ENCODE measurements around the gene COL25A1.
"Not testable (repeated sequence)": the region's sequence is repeated elsewhere in the genome, so short reads cannot be mapped to it uniquely, and the experiment has no call there.

COL25A1 gene

DNA sequence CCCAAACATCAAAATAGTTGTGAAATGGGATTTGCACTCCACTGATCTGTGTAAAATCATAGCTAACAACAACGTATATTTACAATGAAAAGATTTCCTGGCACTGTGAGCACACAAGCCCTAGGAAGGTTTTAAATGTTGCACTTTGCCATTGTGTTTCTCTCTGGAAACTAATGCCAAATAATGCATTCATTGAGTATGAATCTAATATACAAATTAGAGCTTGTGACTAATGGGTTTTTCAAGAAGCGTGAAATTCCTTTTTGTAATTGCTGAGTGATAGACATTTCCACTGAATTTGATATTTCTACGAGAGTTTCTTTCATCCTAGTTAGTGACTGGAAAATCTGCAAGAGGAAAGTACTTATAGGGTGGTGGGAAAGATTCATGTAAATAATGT lies 135.9 kb downstream of the COL25A1 start:
- no peak for DNase-seq (ENCODE audit: low spot score)

DNA sequence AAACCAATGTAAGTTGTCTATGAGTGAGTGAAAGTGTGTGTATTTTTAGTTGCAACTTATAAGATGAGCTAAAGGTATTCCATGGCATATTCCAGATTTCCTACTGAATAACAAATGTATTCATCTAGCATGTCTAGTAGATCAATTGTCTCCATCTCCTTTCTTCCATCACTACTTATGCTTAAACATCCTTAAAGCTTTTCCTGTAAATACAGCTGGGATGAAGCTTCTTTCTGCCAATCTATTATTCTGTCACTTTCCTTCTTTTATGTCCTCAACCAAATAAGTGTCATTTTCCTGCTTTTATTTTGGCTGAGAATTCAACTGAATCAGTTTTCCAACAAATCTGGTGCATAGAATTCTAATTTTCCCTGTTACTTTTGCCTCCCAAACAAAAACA lies 136.3 kb downstream of the COL25A1 start:
- DNase-seq (ENCODE audit: low spot score): no peak

DNA sequence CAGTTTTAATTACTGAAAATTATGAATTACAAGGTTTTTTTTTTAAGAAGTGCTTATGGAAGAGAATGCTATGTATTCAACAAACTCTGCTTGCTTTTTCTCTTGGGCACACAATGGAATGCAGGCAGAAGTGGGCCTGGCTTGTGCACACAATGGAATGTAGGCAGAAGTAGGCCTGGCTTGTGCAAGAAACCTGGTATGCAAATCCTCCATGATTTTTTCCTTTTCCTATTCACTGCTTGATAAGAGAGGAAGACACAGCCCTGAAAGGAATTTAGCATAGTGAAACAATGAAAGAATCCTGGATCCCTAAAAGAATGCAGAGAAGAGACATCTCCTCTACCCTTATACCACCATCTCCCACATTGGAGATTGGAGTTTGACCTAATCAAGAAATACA lies 138.4 kb downstream of the COL25A1 start:
- no peak for DNase-seq (ENCODE audit: low spot score)

DNA sequence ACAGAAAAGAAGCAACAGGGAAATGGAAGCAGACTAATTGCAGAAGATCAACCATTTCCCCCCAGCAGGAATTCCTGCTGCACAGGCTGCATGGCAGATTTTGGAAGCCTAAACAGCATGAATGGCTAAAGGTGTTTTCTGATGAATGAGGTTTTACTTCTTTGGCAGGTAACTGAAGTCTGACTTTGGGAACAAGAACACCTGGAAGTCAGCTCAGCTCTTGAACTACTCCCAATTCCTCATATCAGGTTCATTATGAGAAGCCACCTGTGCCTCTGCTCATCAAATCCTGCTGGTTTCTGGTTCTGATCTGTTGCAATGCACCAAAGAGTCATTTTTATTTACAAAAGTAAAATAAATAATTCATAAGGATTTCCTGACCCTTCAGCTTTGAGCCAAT lies 139.0 kb downstream of the COL25A1 start:
- DNase-seq (ENCODE audit: low spot score): no peak

DNA sequence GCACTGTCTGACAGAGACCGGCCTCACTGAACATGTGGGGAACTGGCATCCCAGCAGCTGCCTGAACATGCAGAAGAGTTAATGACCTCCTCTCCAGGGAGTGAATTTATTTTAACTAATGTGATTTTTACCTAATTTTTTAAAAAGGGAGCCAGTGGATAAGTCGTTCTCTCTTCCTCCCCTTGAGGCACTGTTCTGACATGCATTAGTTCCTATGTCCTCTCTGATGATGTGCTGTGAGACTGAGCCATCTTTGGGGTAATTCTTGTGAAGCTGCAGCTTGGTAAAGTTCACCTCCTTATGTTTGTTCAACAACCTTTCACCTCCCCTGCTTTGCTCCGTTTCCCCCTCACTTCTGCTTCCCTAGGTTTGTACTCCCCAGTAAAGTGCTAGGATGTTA lies 139.7 kb downstream of the COL25A1 start:
- no peak for DNase-seq (ENCODE audit: low spot score)

DNA sequence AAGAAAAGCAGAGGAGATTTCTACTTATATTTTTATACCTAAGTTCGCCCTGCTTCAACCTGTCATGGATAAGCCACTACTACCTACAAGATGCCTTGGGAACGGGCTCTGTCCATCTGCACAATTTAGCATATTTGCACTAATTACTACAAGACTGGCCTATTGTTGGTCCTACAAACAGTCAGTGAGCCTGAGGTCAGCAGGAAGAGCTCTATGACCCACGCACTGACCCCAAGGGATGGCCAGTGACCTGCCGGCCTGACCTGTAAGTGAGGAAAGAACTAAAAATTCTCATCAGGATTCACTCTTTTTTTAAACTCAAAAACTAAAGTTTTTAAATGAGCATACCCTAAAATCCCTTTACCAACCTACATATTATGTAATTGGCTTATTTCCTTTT lies 142.0 kb downstream of the COL25A1 start:
- DNase-seq (ENCODE audit: low spot score): no peak

DNA sequence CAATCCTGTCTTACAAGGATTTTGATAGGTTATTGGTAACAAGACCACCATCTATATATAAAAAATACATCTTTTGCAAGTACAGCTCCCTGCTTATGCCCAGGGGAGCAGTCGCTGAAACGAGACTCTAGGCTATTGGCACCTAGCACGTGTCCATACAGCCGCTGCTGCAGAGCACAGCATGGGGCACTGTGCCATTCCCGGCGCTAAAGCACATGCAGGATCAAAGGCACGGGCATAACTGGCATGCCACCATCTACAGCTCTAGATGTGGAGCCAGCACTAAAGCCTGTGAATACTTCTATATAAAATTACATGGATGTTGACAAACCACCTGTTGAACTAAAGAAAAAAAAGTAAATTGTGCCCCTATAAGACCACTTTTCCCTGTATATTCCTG lies 144.8 kb downstream of the COL25A1 start:
- no peak for DNase-seq (ENCODE audit: low spot score)

DNA sequence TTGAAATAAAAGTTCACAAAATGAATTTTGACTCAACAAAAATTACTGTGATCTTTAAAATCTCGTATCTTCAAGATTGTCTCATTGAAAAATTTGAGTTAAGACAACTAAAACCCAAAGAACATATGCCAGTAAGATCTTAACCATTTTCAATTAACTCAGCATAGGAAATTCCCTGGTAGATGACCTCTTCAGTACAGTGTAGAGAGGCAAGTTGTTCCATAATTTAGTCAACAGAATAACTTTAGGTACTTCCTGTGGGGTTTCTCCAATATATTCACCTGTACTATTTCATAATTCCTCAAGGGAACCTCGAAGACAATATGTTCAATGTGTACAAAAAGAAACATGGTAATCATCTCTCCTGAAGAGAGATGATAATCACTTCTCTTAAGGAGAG lies 145.3 kb downstream of the COL25A1 start:
- DNase-seq (ENCODE audit: low spot score): no peak

DNA sequence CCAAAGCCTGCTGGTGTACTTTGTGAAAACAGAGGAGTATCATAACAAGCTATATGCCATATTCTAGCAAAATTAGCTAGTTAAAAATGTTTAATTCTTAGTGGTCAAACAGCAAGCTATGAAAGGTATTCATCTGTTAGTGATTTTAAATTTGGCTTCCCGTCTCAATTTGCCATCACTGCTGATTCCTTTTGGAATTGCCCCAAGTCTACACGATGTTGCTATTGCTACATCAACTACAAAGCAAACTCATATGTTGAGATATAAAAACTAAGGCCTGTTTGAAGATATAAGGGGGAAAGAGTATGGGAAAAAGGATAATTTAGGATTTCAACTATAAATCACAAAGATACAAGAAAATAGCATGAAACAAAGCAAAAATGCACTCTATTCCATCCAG lies 146.1 kb downstream of the COL25A1 start:
- no peak for DNase-seq (ENCODE audit: low spot score)

DNA sequence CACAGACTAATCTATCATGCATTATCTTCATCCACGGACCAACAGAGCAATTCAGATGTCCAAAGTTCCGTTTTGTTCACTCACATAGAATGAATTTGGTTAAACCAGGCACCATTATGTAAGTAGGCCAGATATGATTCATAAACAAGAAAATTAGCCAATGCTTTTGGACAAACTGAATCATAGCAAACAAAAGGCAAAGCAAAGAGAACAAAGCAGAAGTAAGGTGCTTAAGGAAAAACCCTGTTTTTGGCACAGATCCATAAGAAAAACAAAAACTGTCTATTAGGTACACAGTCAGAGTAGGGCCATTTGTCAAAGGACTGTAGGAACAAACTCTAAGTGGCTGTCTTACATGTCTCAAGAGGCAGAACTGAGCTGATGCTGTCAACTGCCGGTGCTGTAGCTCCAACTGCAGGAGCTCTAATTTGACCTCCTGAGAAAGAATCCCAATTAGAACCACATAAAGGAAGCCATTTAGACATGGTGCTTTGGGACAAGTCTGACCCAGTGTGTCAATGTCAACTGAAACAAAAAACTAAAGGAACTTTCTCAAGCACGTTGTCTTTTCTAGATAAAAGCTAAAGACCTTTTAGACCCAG lies 146.7 kb downstream of the COL25A1 start:
- DNase-seq (ENCODE audit: low spot score): no peak

DNA sequence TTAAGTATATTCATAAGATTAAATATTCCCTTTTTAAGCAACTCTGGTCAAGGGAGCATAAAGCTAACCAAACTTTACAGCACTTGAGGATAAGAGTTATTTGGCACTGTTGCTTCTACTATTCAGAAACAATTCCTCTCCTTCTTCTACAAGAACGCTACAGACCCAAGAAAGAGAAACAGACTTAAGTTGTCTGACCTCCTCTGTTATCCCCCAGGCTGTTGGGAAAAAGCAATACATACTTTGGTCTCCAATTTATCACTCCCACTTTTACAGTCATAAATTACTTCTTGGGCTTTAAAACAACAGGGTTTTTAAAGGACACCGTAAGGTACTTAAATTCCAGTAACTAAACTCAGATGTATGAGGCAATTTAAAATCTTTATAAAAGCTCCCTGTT lies 147.4 kb downstream of the COL25A1 start:
- no peak for DNase-seq (ENCODE audit: low spot score)

DNA sequence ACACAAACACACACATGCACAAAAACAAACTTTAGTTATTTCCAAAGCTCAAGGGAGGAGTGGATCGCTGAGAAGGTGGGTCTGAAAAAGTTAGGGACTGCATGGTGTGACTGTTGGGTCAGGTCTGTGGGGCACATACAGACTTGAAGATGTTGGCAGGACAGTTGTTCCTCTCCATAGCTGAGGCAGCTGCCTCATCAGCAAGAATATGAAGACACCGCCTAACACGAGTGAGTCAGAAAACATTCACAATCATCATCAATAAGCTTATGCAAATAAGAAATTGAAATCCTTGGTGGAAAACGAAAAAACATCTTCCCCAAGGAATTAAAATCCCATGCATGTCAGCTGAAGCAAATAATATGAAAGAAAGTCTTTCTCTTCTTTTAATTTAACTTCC lies 148.0 kb downstream of the COL25A1 start:
- no peak for DNase-seq (ENCODE audit: low spot score)

DNA sequence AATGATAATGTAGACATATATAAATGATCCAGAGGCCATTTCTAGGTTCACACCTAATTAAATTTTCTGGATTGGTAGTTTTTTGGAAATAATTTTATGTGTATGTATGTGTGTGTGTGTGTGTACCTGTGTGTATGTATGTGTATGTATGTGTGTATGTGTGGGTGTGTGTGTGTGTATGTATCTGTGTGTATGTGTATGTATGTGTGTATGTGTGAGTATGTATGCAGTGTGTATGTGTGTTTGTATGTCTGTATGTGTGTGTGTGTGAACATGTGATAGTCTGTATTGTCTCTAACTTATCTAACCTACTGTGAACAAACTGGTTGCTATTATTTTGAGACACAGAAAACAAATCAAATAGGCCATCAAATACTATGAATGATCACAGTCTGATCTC lies 152.6 kb downstream of the COL25A1 start:
- no peak for DNase-seq (ENCODE audit: low spot score)

DNA sequence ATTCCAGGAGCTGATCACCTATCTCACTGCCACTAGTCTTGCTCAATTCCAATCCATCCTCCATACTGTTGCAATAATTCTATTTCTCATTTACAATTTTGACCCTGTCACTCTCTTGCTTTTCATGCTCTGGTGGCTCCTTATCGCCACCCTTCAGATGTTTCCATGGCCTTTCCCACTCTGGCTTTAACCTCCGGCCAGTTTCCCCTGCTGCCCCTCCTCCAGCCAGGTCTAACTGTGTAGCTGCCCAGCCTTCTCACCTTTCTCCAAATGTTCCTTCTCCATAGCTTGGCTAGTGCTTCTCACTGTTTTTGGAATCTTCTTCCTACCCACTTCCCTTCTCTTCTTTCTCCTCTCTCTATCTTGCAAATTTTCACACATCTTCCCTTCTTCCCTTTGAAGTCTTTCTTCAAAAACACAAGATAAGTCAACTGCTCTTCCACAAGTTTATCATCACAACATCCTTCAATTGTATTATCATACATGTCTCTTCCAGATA lies 153.8 kb downstream of the COL25A1 start:
- DNase-seq (ENCODE audit: low spot score): no peak

DNA sequence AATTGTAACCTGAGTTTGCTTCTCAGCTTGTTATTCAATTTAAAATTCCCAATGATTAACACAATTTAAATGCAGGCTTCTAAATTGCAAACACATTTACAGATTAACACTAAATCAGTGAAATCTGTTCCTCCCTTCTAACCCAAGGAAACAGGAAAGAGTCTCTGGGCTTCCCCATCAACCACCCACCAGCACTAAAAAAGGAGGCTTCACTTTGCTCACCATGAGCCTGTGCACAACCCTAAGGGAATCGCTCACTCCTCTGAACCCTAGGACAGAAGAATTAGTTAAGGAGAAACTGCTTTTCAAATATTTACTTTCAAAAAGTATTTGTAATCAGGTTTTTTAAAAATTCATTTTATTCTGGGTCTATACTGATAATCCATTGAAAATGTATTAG lies 155.3 kb downstream of the COL25A1 start:
- DNase-seq (ENCODE audit: low spot score): no peak

DNA sequence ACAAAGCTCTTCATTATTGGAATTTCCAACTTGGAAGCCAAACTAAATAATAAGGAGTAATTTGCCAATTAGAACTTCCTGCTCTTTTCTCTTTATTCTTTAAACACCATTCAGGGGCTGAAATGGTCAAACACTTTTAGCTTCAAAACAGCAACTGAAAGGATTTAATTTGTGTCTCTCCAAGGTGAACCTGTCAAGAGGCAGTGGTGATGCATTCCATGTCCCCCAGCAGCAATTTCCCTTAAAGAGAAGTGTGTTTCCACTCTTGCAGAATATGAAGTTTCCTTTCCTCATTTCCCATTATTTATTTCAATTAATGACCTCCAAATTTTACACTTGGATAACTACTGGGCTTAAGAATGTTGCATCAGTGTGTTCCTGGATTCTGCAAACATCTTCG lies 156.0 kb downstream of the COL25A1 start:
- DNase-seq (ENCODE audit: low spot score): no peak

DNA sequence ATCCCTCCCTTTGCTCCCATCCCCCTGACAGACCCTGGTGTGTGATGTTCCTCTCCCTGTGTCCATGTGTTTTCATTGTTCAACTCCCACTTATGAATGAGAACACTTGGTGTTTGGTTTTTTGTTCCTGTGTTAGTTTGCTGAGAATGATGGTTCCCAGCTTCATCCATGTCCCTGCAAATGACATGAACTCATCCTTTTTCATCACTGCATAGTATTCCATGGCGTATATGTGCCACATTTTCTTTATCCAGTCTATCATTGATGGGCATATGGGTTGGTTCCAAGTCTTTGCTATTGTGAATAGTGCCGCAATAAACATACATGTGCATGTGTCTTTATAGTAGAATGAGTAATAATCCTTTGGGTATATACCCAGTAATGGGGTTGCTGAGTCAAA lies 164.3 kb downstream of the COL25A1 start:
- DNase-seq (ENCODE audit: low spot score): not testable (repeated sequence)

DNA sequence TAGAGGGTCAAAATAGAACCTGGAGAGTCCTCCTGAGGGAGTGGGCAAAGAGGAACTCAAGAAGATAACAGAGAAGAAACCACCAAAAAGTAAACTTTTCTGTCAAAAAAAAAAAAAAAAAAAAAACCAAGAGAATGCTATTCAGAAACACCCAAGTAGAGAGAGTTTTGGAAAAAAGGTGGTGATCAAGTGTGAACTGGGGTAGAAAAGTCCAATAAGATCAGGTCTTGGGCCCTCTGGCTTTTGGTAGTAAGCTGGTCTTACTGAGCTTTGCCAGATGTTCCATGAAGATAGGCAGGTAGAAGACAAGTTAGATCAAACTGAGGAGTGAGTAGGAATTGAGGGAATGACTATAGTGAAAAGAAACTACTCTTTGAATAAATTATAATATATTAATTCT lies 167.5 kb downstream of the COL25A1 start:
- no peak for DNase-seq (ENCODE audit: low spot score)

DNA sequence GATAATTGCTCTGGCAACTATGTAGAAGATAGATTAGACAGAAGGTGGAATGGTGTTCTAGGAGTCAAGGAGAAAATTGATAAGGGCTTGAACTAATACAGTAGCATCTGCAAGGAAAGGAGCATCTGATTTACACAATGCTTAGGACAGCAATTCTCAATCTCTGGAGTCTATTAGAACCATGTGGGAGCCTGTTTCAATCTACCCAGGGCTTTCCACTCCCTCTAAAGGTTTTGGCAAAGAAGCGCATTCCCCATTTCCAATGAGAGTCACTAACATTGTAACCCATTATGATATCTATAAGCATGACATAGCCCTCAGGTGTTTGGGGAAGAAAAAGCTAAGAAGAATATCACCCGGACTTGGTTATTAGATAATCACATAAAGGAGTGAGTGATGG lies 168.2 kb downstream of the COL25A1 start:
- no peak for DNase-seq (ENCODE audit: low spot score)

DNA sequence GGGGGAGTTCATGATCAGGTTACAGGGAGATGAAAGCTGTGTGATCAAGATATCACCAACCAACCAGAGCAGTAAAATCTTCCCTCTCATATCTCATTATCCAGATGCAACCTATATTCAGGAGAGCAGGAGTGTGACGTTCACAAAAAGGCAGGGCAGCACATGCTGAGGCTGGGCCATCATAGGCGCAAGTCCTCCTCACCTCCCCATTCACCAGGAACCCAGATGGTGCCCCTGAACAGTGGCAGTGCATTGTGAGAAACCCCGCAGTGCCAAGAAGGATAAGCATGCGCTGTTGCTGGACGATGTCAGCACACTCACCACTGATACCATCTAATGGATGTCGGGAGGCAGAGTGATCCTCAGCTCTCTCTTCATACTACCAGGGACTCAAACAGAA lies 170.9 kb downstream of the COL25A1 start:
- DNase-seq (ENCODE audit: low spot score): no peak

DNA sequence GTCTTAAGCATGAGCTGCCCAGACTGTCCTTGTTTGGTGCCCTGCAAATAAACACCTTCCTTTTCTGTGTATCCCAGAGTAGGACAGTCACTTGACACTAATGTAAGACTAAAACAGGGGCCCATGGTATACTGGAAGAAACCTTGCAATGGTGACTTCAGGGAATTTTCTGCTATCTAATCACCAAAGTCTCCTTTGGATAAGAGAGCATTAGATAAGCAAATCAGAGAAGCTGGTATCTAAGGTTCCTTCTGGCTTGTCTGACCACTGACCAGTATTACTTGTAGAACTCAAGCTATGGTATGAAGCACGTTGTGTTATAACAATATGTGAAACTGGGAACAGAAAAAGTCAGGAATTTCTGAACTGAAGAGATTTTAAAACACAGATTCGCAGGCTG lies 173.9 kb downstream of the COL25A1 start:
- no peak for DNase-seq (ENCODE audit: low spot score)

DNA sequence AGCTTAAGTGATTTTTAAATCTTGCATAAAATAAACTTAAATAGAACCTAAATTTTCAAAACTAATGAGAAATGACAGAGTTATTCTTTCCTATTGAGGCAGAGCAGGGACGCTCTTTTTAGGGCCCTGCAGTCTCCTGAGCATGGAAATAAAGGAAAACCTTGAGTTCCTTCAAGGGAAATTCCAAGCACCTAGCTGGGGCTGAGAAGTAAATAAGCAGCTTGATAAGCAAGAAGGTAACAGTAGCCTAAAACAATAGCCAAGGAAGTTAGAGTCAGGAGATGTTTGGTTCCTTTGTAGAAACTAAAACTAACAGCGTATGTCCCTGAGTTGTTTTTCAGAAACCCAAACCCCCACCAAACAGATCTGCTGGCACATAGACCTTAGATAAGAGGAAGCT lies 174.6 kb downstream of the COL25A1 start:
- no peak for DNase-seq (ENCODE audit: low spot score)

DNA sequence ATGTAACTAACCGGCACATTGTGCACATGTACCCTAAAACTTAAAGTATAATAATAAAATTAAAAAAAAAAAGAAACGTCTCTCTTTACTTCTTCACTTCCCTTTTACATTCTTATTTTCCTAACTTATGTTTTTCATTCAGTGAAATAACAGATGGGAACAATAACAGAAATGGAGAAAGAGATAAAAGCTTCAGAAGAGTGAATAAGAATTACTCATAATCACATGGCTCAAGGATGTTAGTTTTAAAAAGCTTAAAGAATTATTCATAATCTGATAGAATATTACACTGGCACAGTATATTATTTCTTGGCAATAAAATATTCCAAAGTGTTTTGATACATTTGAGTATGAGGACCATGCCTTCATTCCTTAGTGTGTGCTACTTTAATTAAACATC lies 175.6 kb downstream of the COL25A1 start:
- DNase-seq (ENCODE audit: low spot score): no peak

DNA sequence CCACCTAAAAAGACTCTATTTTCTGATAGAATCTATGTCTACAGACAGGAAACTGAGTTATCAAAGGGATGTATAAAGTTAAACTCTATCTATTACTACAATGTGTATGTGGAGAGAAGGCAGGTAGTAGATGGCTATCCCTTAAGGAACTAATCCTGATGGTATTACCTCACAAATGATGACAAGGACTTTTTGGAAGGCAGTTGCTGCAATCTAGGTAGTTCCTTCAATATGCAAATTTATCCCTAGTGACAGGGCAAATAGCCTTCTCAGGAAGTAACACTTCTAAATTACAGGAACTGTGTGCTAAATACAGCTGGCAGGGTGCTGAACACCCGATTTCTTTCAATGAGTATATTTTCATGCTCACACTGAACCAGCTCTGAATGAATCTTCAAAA lies 177.4 kb downstream of the COL25A1 start:
- no peak for DNase-seq (ENCODE audit: low spot score)

DNA sequence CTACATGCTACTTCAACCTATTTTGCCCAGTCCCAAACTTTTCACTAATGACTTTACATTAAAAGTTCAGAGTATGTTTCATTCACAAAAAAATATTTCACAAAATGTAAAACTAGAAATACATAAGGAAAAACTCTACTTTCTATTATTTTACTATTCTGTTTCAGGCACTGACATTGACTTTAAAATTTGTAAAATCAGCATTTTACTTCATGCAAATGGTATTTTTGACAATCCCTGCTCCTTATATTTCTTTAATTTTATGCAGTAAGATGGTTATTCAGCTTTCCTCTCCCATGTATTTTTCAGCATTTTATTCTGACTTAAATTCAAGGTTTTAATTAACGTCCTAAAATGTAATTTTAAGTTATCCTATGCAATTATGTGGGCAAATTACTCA lies 178.5 kb downstream of the COL25A1 start:
- DNase-seq (ENCODE audit: low spot score): no peak

Data from cerebellar cortex (tissue), 1 donor.